HepG2 (cell line): ENCODE data around the gene TACC3. TPM values are rescaled to one million over a fixed set of nuclear protein-coding genes. Genes with fewer than 3 reads are reported as not detected.

Experiments used
- ATAC-seq: fragments of 200-7000 bp; cut with Tn5 transposase; 3 replicates; pipeline ENCODE4 v1.9.1; 2020; ENCODE audit warnings: mild to moderate bottlenecking, moderate library complexity
- BruUV-seq: library from RNA; stranded (reverse); fragments of 400-500 nt; replicated peaks from 2 replicates; lab custom pipeline; 2021; lab: Mats Ljungman, UMichigan
- CTCF ChIA-PET: fragments of 300-600 bp; formaldehyde crosslinking; extraction: SDS; loops from one replicate; lab custom pipeline; 2021; ENCODE audit warnings: low total read pairs, inconsistent platforms, low intra/inter-chr PET ratio; lab: Yijun Ruan, JAX
- POLR2A ChIA-PET: fragments of 350-600 bp; sonication (Branson Sonifier 250); formaldehyde crosslinking; loops from one replicate; lab custom pipeline; 2020; ENCODE audit warnings: antibody characterized with exemption, inconsistent platforms; lab: Yijun Ruan, JAX
- DNase-seq: peaks from one replicate; pipeline ENCODE4 v3.0.0-alpha.2; 2015; ENCODE audit warnings: low spot score
- FAIRE-seq: peaks from 3 replicates; lab custom pipeline; 2011; peaks lifted over from hg19 to GRCh38; lab: Jason Lieb, UNC
- H2AFZ ChIP-seq: one replicate; pipeline ENCODE4 v1.6.1; 2011; ENCODE audit warnings: low read length, inconsistent platforms
- H3K27ac ChIP-seq: fragments of 300-600 bp; 3 replicates; pipeline ENCODE4 v1.8.0; 2011; ENCODE audit warnings: mixed run types, mild to moderate bottlenecking, mixed read lengths, low read length, inconsistent platforms; ENCODE audit not compliant: insufficient read depth; ENCODE audit errors: extremely low read length
- H3K27me3 ChIP-seq, 2 experiments: fragments of 200-600 bp in 1 of 2; 2 replicates in 1 of 2; 3 replicates in 1 of 2; pipeline versions ENCODE4 v1.6.0 to v1.8.0; 2011; ENCODE audit warnings: low read length in 2 of 2, mild to moderate bottlenecking in 2 of 2, moderate library complexity in 2 of 2, inconsistent platforms in 1 of 2; ENCODE audit not compliant: insufficient read depth in 2 of 2, control insufficient read depth in 1 of 2
- H3K36me3 ChIP-seq, 2 experiments: fragments of 200-600 bp in 1 of 2; replicated peaks in 1 of 2; 2 replicates in 1 of 2; 3 replicates in 1 of 2; pipeline versions ENCODE4 v1.5.1 to v1.8.0; 2011; ENCODE audit warnings: low read length in 2 of 2, inconsistent platforms in 1 of 2; ENCODE audit not compliant: insufficient read depth in 2 of 2, control insufficient read depth in 1 of 2
- H3K4me1 ChIP-seq: 2 replicates; pipeline ENCODE4 v1.5.1; 2012; ENCODE audit warnings: low read length, inconsistent platforms; ENCODE audit not compliant: insufficient read depth
- H3K4me2 ChIP-seq: 2 replicates; pipeline ENCODE4 v1.6.0; 2011; ENCODE audit warnings: low read depth, low read length, inconsistent platforms
- H3K4me3 ChIP-seq, 3 experiments: fragments of 200-600 bp in 1 of 3; sonication (generic), shearing (Covaris generic) in 1 of 3; replicated peaks in 1 of 3; 2 replicates each; pipeline ENCODE4 v1.5.1; 2011 to 2016; ENCODE audit warnings: low read length in 3 of 3, inconsistent platforms in 2 of 3, low read depth in 2 of 3, mild to moderate bottlenecking in 2 of 3, control low read depth in 1 of 3, mixed read lengths in 1 of 3; ENCODE audit not compliant: insufficient read depth in 1 of 3
- H3K79me2 ChIP-seq: one replicate; pipeline ENCODE4 v1.6.1; 2011; ENCODE audit warnings: low read length, inconsistent platforms; ENCODE audit not compliant: insufficient read depth
- H3K9ac ChIP-seq: 2 replicates; pipeline ENCODE4 v1.6.0; 2011; ENCODE audit warnings: mild to moderate bottlenecking, low read depth, low read length, inconsistent platforms; ENCODE audit not compliant: insufficient read depth
- H3K9me3 ChIP-seq: 2 replicates; pipeline ENCODE4 v1.5.1; 2012; ENCODE audit warnings: mild to moderate bottlenecking, low read length
- H4K20me1 ChIP-seq: 2 replicates; pipeline ENCODE4 v1.6.0; 2011; ENCODE audit warnings: inconsistent platforms, mild to moderate bottlenecking, low read length, moderate library complexity; ENCODE audit not compliant: insufficient read depth
- AGO1 ChIP-seq: fragments of 200-400 bp; formaldehyde crosslinking; IDR thresholded peaks from 2 replicates; pipeline ENCODE4 v1.6.1; 2017; ENCODE audit warnings: mild to moderate bottlenecking, low read depth, low read length, moderate library complexity; ENCODE audit not compliant: poor library complexity, severe bottlenecking
- AGO2 ChIP-seq: fragments of 200-400 bp; formaldehyde crosslinking; optimal IDR thresholded peaks from 2 replicates; pipeline ENCODE3; 2017; ENCODE audit warnings: mild to moderate bottlenecking, low read depth, low read length, moderate library complexity
- POLR2G ChIP-seq: fragments of 200-400 bp; formaldehyde crosslinking; IDR thresholded peaks from 2 replicates; pipeline ENCODE4 v1.6.1; 2018; ENCODE audit warnings: mild to moderate bottlenecking, low read depth, low read length, moderate library complexity
- RBFOX2 ChIP-seq: fragments of 200-400 bp; formaldehyde crosslinking; IDR thresholded peaks from 2 replicates; pipeline ENCODE4 v1.6.1; 2017; ENCODE audit warnings: low read depth, mild to moderate bottlenecking, low read length
- RFX1 ChIP-seq: fragments of 450-650 bp; IDR thresholded peaks from 2 replicates; pipeline ENCODE4 v1.6.1; 2017
- RFX5 ChIP-seq: IDR thresholded peaks from 2 replicates; pipeline ENCODE4 v1.6.1; 2011; ENCODE audit warnings: low read depth, low read length, improper control_type of control experiment
- RFXANK ChIP-seq: IDR thresholded peaks from 2 replicates; pipeline ENCODE4 v1.6.1; 2016
- SAP130 ChIP-seq: IDR thresholded peaks from 2 replicates; pipeline ENCODE4 v1.6.1; 2016; ENCODE audit warnings: low read depth
- ZBTB2 ChIP-seq: sonication (generic); formaldehyde crosslinking; IDR thresholded peaks from 2 replicates; pipeline ENCODE4 v1.8.0; 2022; ENCODE audit warnings: low read depth, missing genetic modification reagents
- ZNF562 ChIP-seq: sonication (generic); formaldehyde crosslinking; IDR thresholded peaks from 2 replicates; pipeline ENCODE4 v1.8.0; 2022; ENCODE audit warnings: missing genetic modification reagents, borderline replicate concordance
- ZNF777 ChIP-seq: sonication (generic); formaldehyde crosslinking; IDR thresholded peaks from 2 replicates; pipeline ENCODE4 v1.4.0; 2020; ENCODE audit warnings: missing genetic modification reagents
- ZSCAN31 ChIP-seq: sonication (generic); formaldehyde crosslinking; IDR thresholded peaks from 2 replicates; pipeline ENCODE4 v1.5.0; 2020; ENCODE audit warnings: low read depth, mild to moderate bottlenecking, missing genetic modification reagents
- WGBS: methylation state at CpG from one replicate; pipeline ENCODE4 v1.1.6; 2017; ENCODE audit warnings: low lambda C conversion rate; 5-methylcytosine and 5-hydroxymethylcytosine counted together
- in situ Hi-C: cut with HindIII; loops from 2 replicates; pipeline ENCODE4 v1.10.0; 2017; ENCODE audit warnings: low pct_unique_long_range_greater_than_20kb; ENCODE audit not compliant: extremely low pct_ligation_motif_present
- intact Hi-C: fragments of 100-400 bp; cut with micrococcal nuclease; formaldehyde crosslinking; loops from one replicate; pipeline ENCODE4 v1.10.0; 2022; ENCODE audit not compliant: unreplicated experiment
- polyA plus RNA-seq, 8 experiments: library from polyadenylated mRNA; depleted of rRNA in 3 of 8; stranded (reverse) in 7 of 8; unstranded in 1 of 8; fragments of >200 nt; fragmentation: Illumina TruSeq in 4 of 8; extraction: Trizol in 4 of 8; gene quantifications; 2 replicates each; pipeline versions ENCODE4 v1.2.1 to v1.2.3, GENCODE V29; 2011 to 2016; ENCODE audit warnings: low read depth in 4 of 8, missing spikeins in 1 of 8, mixed read lengths in 1 of 8; ENCODE audit not compliant: insufficient read depth in 1 of 8
- total RNA-seq, 5 experiments: library from RNA; depleted of rRNA; stranded (reverse); fragments of >200 nt; fragmentation: Illumina TruSeq; extraction: Trizol; gene quantifications; 2 replicates each; pipeline ENCODE4 v1.2.3, GENCODE V29; 2016; ENCODE audit warnings: low read depth in 1 of 5
- TF ChIP-seq, protein P1 (sequence below): IDR thresholded peaks from 2 replicates; pipeline ENCODE4 v1.6.1; 2016; ENCODE audit warnings: missing biosample characterization, missing genetic modification reagents, low read depth

The TACC3 gene
- total and polyA plus RNA-seq, 2 of the 13 experiments (the other 11 are each of a cell fraction or from before 2014, with no cell fraction given) = 20.3 to 21.2 TPM

DNA sequence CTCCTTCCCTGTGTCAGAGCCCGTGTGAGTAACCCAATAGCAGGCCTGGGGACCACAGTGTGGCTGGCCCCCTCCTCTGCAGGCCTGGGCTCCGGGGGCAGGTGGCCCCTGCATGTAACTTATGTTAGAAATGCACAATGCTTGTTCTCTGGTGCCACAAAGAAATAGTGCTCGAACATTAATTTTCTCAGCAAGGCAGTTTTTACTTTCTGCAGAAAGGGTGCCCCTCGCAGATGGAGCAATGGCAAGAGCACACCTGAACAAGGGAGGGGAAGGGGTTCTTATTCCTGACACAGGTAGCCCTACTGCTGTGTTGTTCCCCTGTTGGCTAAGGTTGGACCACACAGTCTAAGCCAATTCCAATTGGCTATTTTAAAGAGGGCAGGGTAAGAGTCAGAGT, 17.1 kb downstream of the TACC3 start:
- no peak overlapping the region for H3K27ac ChIP-seq
- no peak overlapping the region for H3K4me3 ChIP-seq
- H3K36me3 ChIP-seq = peaks cover 33 to 79% of the 10 kb centered on the region in 2 experiments
- in situ Hi-C loops (no loop called here), intact Hi-C loops (no loop called here)
- TF ChIP-seq ZNF777 (CRISPR knock-in tag) (no peak), ZBTB2 (CRISPR knock-in tag) (no peak), RFX1 (no peak), ZNF562 (CRISPR knock-in tag) (peak; percentile 89)
- TF ChIP-seq, protein P1, sequence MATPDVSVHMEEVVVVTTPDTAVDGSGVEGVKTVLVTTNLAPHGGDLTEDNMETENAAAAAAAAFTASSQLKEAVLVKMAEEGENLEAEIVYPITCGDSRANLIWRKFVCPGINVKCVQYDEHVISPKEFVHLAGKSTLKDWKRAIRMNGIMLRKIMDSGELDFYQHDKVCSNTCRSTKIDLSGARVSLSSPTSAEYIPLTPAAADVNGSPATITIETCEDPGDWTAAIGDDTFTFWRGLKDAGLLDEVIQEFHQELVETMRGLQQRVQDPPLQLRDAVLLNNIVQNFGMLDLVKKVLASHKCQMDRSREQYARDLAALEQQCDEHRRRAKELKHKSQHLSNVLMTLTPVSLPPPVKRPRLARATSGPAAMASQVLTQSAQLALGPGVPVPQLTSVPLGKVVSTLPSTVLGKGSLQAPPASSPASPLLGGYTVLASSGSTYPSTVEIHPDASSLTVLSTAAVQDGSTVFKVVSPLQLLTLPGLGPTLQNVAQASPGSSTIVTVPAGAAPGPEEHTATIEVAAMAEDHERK (CRISPR knock-in tag) = no peak
- H3K4me2 ChIP-seq = no peak overlapping the region
- no peak overlapping the region for H3K9ac ChIP-seq
- no peak overlapping the region for H2AFZ ChIP-seq
- H4K20me1 ChIP-seq = no peaks in the 10 kb centered on the region
- FAIRE-seq = no peak
- POLR2A ChIA-PET = no interaction called here
- H3K4me1 ChIP-seq = no peaks in the 10 kb centered on the region
- CTCF ChIA-PET = no interaction called here
- peaks cover 17% of the 10 kb centered on the region; the same call in 1 of the 2 replicates for H3K9me3 ChIP-seq
- 100% methylated on average over 2 of the region's 4 CpGs for WGBS
- no peak for DNase-seq
- no TSS peak for BruUV-seq
- H3K79me2 ChIP-seq = no peaks in the 10 kb centered on the region
- no peaks in the 10 kb centered on the region for H3K27me3 ChIP-seq
- ATAC-seq = no peak

GRCh38 chr4:1739358-1739757, 18.0 kb downstream of the TACC3 start:
- Histone ChIP-seq H3K79me2 (no peaks in the 10 kb centered on the region), H3K4me1 (peaks cover 6% of the 10 kb centered on the region), H3K27ac (no peak overlapping the region), H4K20me1 (no peaks in the 10 kb centered on the region), H3K9me3 (peaks cover 17% of the 10 kb centered on the region; the same call in 1 of the 2 replicates)
- CTCF ChIA-PET = no interaction called here
- BruUV-seq = no TSS peak
- DNase-seq = no peak
- in situ Hi-C loops = no loop called here
- TF ChIP-seq RBFOX2 = peak; percentile 53; the same call in 1 of the 2 replicates
- no peak for TF ChIP-seq SAP130 (CRISPR knock-in tag)
- TF ChIP-seq RFX5 = no peak
- no peak for TF ChIP-seq ZSCAN31 (CRISPR knock-in tag)
- TF ChIP-seq POLR2G = peak; percentile 8; the same call in 1 of the 2 replicates
- TF ChIP-seq RFXANK (CRISPR knock-in tag) = no peak
- peak; percentile 48 for TF ChIP-seq AGO2
- peak; percentile 41 for TF ChIP-seq AGO1
- TF ChIP-seq, all 625 proteins: peak for 4
- H3K4me2 ChIP-seq = no peak overlapping the region
- no peak overlapping the region for H3K4me3 ChIP-seq
- no peaks in the 10 kb centered on the region for H3K27me3 ChIP-seq
- ATAC-seq (no peak), FAIRE-seq (no peak)
- H3K9ac ChIP-seq = no peak overlapping the region
- WGBS = 90% methylated on average over 4 of the region's 9 CpGs
- intact Hi-C loops = no loop called here
- peaks cover 35 to 78% of the 10 kb centered on the region in 2 experiments for H3K36me3 ChIP-seq
- H2AFZ ChIP-seq = no peak overlapping the region
- POLR2A ChIA-PET = no interaction called here
